RPMI8226 (cell line): Measurements from ENCODE around the gene LRRN4CL.
"Not testable (repeated sequence)": the region's sequence is repeated elsewhere in the genome, so short reads cannot be mapped to it uniquely, and the experiment has no call there.

ENCODE experiments used
- DNase-seq: peaks from one replicate; pipeline ENCODE4 v3.0.0-alpha.2; 2015

Gene LRRN4CL

GRCh38 chr11:62709247-62710000 lies 20.1 kb upstream of the LRRN4CL start:
- peak; percentile 100 for DNase-seq

- peak; percentile 52 for DNase-seq
Observed at GRCh38 chr11:62708793-62709192, 19.5 kb upstream of the LRRN4CL start.

- DNase-seq: no peak
Observed at GRCh38 chr11:62708392-62708791, 19.1 kb upstream of the LRRN4CL start.

GRCh38 chr11:62707277-62707861 lies 18.0 kb upstream of the LRRN4CL start, which contains the start of the genes BSCL2 and GNG3:
Gene BSCL2 (minus strand): TSS chr11:62707424. CDS start chr11:62707195, 229 bp downstream.
Gene GNG3 (plus strand): TSS chr11:62707676. CDS start chr11:62708296, 620 bp downstream.
- DNase-seq: no peak

- DNase-seq: no peak
Observed at GRCh38 chr11:62706850-62707247, 17.5 kb upstream of the LRRN4CL start.

GRCh38 chr11:62705880-62706849 lies 16.8 kb upstream of the LRRN4CL start:
- peak; percentile 98 for DNase-seq

GRCh38 chr11:62705413-62705812 lies 16.1 kb upstream of the LRRN4CL start:
- DNase-seq: no peak

- not testable (repeated sequence) for DNase-seq
Observed at GRCh38 chr11:62703921-62704320, 14.6 kb upstream of the LRRN4CL start.

- no peak for DNase-seq
Observed at GRCh38 chr11:62702246-62702645, 12.9 kb upstream of the LRRN4CL start.

- peak; percentile 77 for DNase-seq
Observed at GRCh38 chr11:62694455-62695167, 5.3 kb upstream of the LRRN4CL start.

- not testable (repeated sequence) for DNase-seq
Observed at GRCh38 chr11:62693624-62694023, 4.3 kb upstream of the LRRN4CL start.

GRCh38 chr11:62688491-62688890 lies 839 bp downstream of the LRRN4CL start:
- DNase-seq: no peak

GRCh38 chr11:62687508-62688396 lies 1.6 kb downstream of the LRRN4CL start:
- DNase-seq: no peak

- no peak for DNase-seq
Observed at GRCh38 chr11:62682518-62682917, 6.8 kb downstream of the LRRN4CL start.

- peak; percentile 81 for DNase-seq
Observed at GRCh38 chr11:62680825-62681240, 8.5 kb downstream of the LRRN4CL start.

GRCh38 chr11:62678770-62679696 lies 10.3 kb downstream of the LRRN4CL start, which contains the start of gene UBXN1:
Gene UBXN1 (minus strand): TSS chr11:62679073. CDS start chr11:62678923, 150 bp downstream.
- DNase-seq: peak; percentile 94

GRCh38 chr11:62678433-62678769 lies 10.9 kb downstream of the LRRN4CL start:
- no peak for DNase-seq

GRCh38 chr11:62677714-62678113 lies 11.6 kb downstream of the LRRN4CL start:
- no peak for DNase-seq

GRCh38 chr11:62677156-62677555 lies 12.2 kb downstream of the LRRN4CL start:
- no peak for DNase-seq

GRCh38 chr11:62676698-62677097 lies 12.6 kb downstream of the LRRN4CL start:
- DNase-seq: no peak
